Mesendoderm (in vitro differentiated cells): ENCODE data around the gene GMDS.

ENCODE experiments used
- DNase-seq: peaks from one replicate; pipeline ENCODE4 v3.0.0; 2013
- H2AK5ac ChIP-seq: 2 replicates; pipeline ENCODE4 v1.6.1; 2013; ENCODE audit warnings: low read length, inconsistent platforms
- H2BK120ac ChIP-seq: 2 replicates; pipeline ENCODE4 v1.6.1; 2013; ENCODE audit warnings: low read depth, mild to moderate bottlenecking, low read length, moderate library complexity, mixed read lengths
- H2BK15ac ChIP-seq: replicated peaks from 2 replicates; pipeline ENCODE4 v1.6.1; 2013; ENCODE audit warnings: low read depth, mild to moderate bottlenecking, moderate library complexity
- H2BK5ac ChIP-seq: 2 replicates; pipeline ENCODE4 v1.6.1; 2013; ENCODE audit warnings: low read length, inconsistent platforms
- H3K18ac ChIP-seq: 2 replicates; pipeline ENCODE4 v1.6.1; 2013; ENCODE audit warnings: mild to moderate bottlenecking, low read length, mixed read lengths
- H3K23ac ChIP-seq: one replicate; pipeline ENCODE4 v1.6.1; 2013; ENCODE audit warnings: low read length
- H3K27ac ChIP-seq: 2 replicates; pipeline ENCODE4 v1.5.1; 2013; ENCODE audit warnings: low read depth, mild to moderate bottlenecking, inconsistent platforms, low read length, moderate library complexity
- H3K27me3 ChIP-seq: 2 replicates; pipeline ENCODE4 v1.6.1; 2013; ENCODE audit warnings: low read length, control low read depth, mild to moderate bottlenecking, inconsistent platforms; ENCODE audit not compliant: insufficient read depth, poor library complexity
- H3K36me3 ChIP-seq: 2 replicates; pipeline ENCODE4 v1.6.1; 2013; ENCODE audit warnings: low read length, inconsistent platforms; ENCODE audit not compliant: control insufficient read depth, insufficient read depth
- H3K4ac ChIP-seq: one replicate; pipeline ENCODE4 v1.6.1; 2013; ENCODE audit warnings: low read depth, mild to moderate bottlenecking, low read length, moderate library complexity
- H3K4me1 ChIP-seq: 2 replicates; pipeline ENCODE4 v1.6.1; 2013; ENCODE audit warnings: low read depth, low read length, inconsistent platforms; ENCODE audit not compliant: control insufficient read depth
- H3K4me2 ChIP-seq: 2 replicates; pipeline ENCODE4 v1.6.1; 2013; ENCODE audit warnings: low read length
- H3K4me3 ChIP-seq: 2 replicates; pipeline ENCODE4 v1.5.1; 2013; ENCODE audit warnings: mild to moderate bottlenecking, low read length
- H3K56ac ChIP-seq: one replicate; pipeline ENCODE4 v1.6.1; 2013; ENCODE audit warnings: low read length
- H3K79me1 ChIP-seq: 2 replicates; pipeline ENCODE4 v1.6.1; 2013; ENCODE audit warnings: low read length, inconsistent platforms
- H3K79me2 ChIP-seq: 2 replicates; pipeline ENCODE4 v1.6.1; 2013; ENCODE audit warnings: mild to moderate bottlenecking, low read length; ENCODE audit not compliant: control insufficient read depth, insufficient read depth
- H3K9ac ChIP-seq: 2 replicates; pipeline ENCODE4 v1.6.1; 2013; ENCODE audit warnings: low read length, inconsistent platforms
- H4K5ac ChIP-seq: one replicate; pipeline ENCODE4 v1.6.1; 2013; ENCODE audit warnings: low read length
- H4K8ac ChIP-seq: one replicate; pipeline ENCODE4 v1.6.1; 2013; ENCODE audit warnings: low read depth, mild to moderate bottlenecking, control low read depth, low read length, moderate library complexity
- WGBS: extraction: QIAGEN DNeasy Blood & Tissue Kit; methylation state at CpG from one replicate; pipeline ENCODE4 v1.1.7; 2013; ENCODE audit warnings: low lambda C conversion rate, missing lambda C conversion rate; ENCODE audit not compliant: insufficient coverage; ENCODE audit errors: extremely low coverage; 5-methylcytosine and 5-hydroxymethylcytosine counted together

The GMDS gene

GRCh38 chr6:1827984-1828793 is 417.2 kb downstream of the GMDS start:
- WGBS = no CpG with 5 or more reads among the region's 1 CpG
- no peak overlapping the region for H3K27ac ChIP-seq
- no peak overlapping the region for H3K4ac ChIP-seq
- H3K9ac ChIP-seq = no peak overlapping the region
- no peak overlapping the region for H2BK15ac ChIP-seq
- no peak overlapping the region for H4K8ac ChIP-seq
- H3K79me2 ChIP-seq = no peaks in the 10 kb centered on the region
- no peak overlapping the region for H3K18ac ChIP-seq
- no peak overlapping the region for H2AK5ac ChIP-seq
- no peak for DNase-seq
- H3K36me3 ChIP-seq = peaks cover 1% of the 10 kb centered on the region
- H4K5ac ChIP-seq = no peak overlapping the region
- no peak overlapping the region for H3K23ac ChIP-seq
- H3K56ac ChIP-seq = no peak overlapping the region
- no peak overlapping the region for H3K4me3 ChIP-seq
- H3K79me1 ChIP-seq = no peaks in the 10 kb centered on the region
- no peak overlapping the region for H2BK5ac ChIP-seq
- H3K27me3 ChIP-seq = no peaks in the 10 kb centered on the region
- H3K4me1 ChIP-seq = no peaks in the 10 kb centered on the region
- H3K4me2 ChIP-seq = no peak overlapping the region
- no peak overlapping the region for H2BK120ac ChIP-seq

GRCh38 chr6:1825926-1826325 is 419.5 kb downstream of the GMDS start:
- H3K4me3 ChIP-seq = no peak overlapping the region
- no peak overlapping the region for H3K18ac ChIP-seq
- H3K9ac ChIP-seq = no peak overlapping the region
- no peak overlapping the region for H3K56ac ChIP-seq
- H3K4ac ChIP-seq = no peak overlapping the region
- no peak overlapping the region for H3K27ac ChIP-seq
- H3K79me2 ChIP-seq = no peaks in the 10 kb centered on the region
- no peaks in the 10 kb centered on the region for H3K36me3 ChIP-seq
- H3K79me1 ChIP-seq = no peaks in the 10 kb centered on the region
- H3K4me2 ChIP-seq = no peak overlapping the region
- H2BK120ac ChIP-seq = no peak overlapping the region
- no peaks in the 10 kb centered on the region for H3K27me3 ChIP-seq
- H2BK15ac ChIP-seq = no peak overlapping the region
- DNase-seq = no peak
- no peak overlapping the region for H2BK5ac ChIP-seq
- H4K5ac ChIP-seq = no peak overlapping the region
- WGBS = no CpG with 5 or more reads among the region's 5 CpGs
- H2AK5ac ChIP-seq = no peak overlapping the region
- no peak overlapping the region for H3K23ac ChIP-seq
- no peak overlapping the region for H4K8ac ChIP-seq
- H3K4me1 ChIP-seq = no peaks in the 10 kb centered on the region

GRCh38 chr6:1825277-1825676 is 420.1 kb downstream of the GMDS start:
- no CpG with 5 or more reads among the region's 1 CpG for WGBS
- Histone ChIP-seq H2BK5ac (no peak overlapping the region), H3K9ac (no peak overlapping the region), H2AK5ac (no peak overlapping the region), H3K79me2 (no peaks in the 10 kb centered on the region), H3K4ac (no peak overlapping the region), H3K27me3 (no peaks in the 10 kb centered on the region), H3K4me2 (no peak overlapping the region), H4K8ac (no peak overlapping the region), H3K4me1 (no peaks in the 10 kb centered on the region), H3K27ac (no peak overlapping the region), H2BK120ac (no peak overlapping the region), H3K4me3 (no peak overlapping the region), H2BK15ac (no peak overlapping the region), H4K5ac (no peak overlapping the region), H3K23ac (no peak overlapping the region), H3K36me3 (no peaks in the 10 kb centered on the region), H3K56ac (no peak overlapping the region), H3K79me1 (no peaks in the 10 kb centered on the region), H3K18ac (no peak overlapping the region)
- DNase-seq = no peak

- no CpG with 5 or more reads among the region's 11 CpGs for WGBS
Measured at GRCh38 chr6:1821513-1822183, 423.8 kb downstream of the GMDS start.

GRCh38 chr6:1821164-1821512 is 424.3 kb downstream of the GMDS start:
- no CpG with 5 or more reads among the region's 11 CpGs for WGBS
- Histone ChIP-seq H3K79me2 (no peaks in the 10 kb centered on the region), H2BK120ac (no peak overlapping the region), H4K8ac (no peak overlapping the region), H3K56ac (no peak overlapping the region), H4K5ac (no peak overlapping the region), H3K36me3 (no peaks in the 10 kb centered on the region), H3K4me2 (no peak overlapping the region), H2AK5ac (no peak overlapping the region), H2BK15ac (no peak overlapping the region), H3K27ac (no peak overlapping the region), H3K18ac (no peak overlapping the region), H3K23ac (no peak overlapping the region), H3K79me1 (no peaks in the 10 kb centered on the region), H2BK5ac (no peak overlapping the region), H3K9ac (no peak overlapping the region), H3K27me3 (no peaks in the 10 kb centered on the region), H3K4me3 (no peak overlapping the region), H3K4ac (no peak overlapping the region), H3K4me1 (no peaks in the 10 kb centered on the region)
- no peak for DNase-seq

More at GRCh38 chr6:1821513-1822183, 423.8 kb downstream of the GMDS start:
- H3K23ac ChIP-seq = no peak overlapping the region
- DNase-seq = no peak
- H2BK5ac ChIP-seq = no peak overlapping the region
- H3K4me3 ChIP-seq = no peak overlapping the region
- no peaks in the 10 kb centered on the region for H3K27me3 ChIP-seq
- no peak overlapping the region for H2AK5ac ChIP-seq
- H3K4ac ChIP-seq = no peak overlapping the region
- H2BK15ac ChIP-seq = no peak overlapping the region
- H3K18ac ChIP-seq = no peak overlapping the region
- no peaks in the 10 kb centered on the region for H3K79me1 ChIP-seq
- no peak overlapping the region for H3K4me2 ChIP-seq
- H3K79me2 ChIP-seq = no peaks in the 10 kb centered on the region
- no peak overlapping the region for H4K5ac ChIP-seq
- H2BK120ac ChIP-seq = no peak overlapping the region
- H3K36me3 ChIP-seq = no peaks in the 10 kb centered on the region
- no peak overlapping the region for H3K27ac ChIP-seq
- H3K56ac ChIP-seq = no peak overlapping the region
- no peak overlapping the region for H3K9ac ChIP-seq
- no peak overlapping the region for H4K8ac ChIP-seq
- no peaks in the 10 kb centered on the region for H3K4me1 ChIP-seq
